CD4-positive, CD25-positive, alpha-beta regulatory T cell (primary cell): ENCODE results near the gene MYADML2. TPM values are rescaled to one million over a fixed set of nuclear protein-coding genes. Genes with fewer than 3 reads are reported as not detected.
A peak's percentile ranks its signal among the peaks of the same experiment; 100 is the strongest.

Experiments
- ATAC-seq, 2 donors: fragments of 150-1000 bp; cut with Tn5 transposase; one replicate each; pipeline ENCODE4 v1.10.0; 2021; ENCODE audit warnings: low read depth in 2 of 2, moderate number of reproducible peaks in 2 of 2, moderate library complexity in 1 of 2
- DNase-seq, 3 donors: peaks; one replicate each; pipeline versions ENCODE4 v3.0.0 to v3.0.0-alpha.2; 2012 to 2022; ENCODE audit warnings: mixed read lengths in 1 of 3
- H3K27ac ChIP-seq: one replicate; pipeline ENCODE4 v1.7.0; 2013; ENCODE audit warnings: mild to moderate bottlenecking, low read length; ENCODE audit not compliant: insufficient read depth, poor library complexity, severe bottlenecking
- H3K27me3 ChIP-seq: one replicate; pipeline ENCODE4 v1.7.0; 2013; ENCODE audit warnings: low read length; ENCODE audit not compliant: control insufficient read depth, insufficient read depth
- H3K36me3 ChIP-seq: one replicate; pipeline ENCODE4 v1.7.0; 2013; ENCODE audit warnings: mild to moderate bottlenecking, low read length, moderate library complexity; ENCODE audit not compliant: control insufficient read depth, insufficient read depth
- H3K4me1 ChIP-seq: 2 replicates; pipeline ENCODE4 v1.7.0; 2013; ENCODE audit warnings: mild to moderate bottlenecking, low read length; ENCODE audit not compliant: insufficient read depth, control insufficient read depth, poor library complexity, severe bottlenecking
- H3K4me3 ChIP-seq: one replicate; pipeline ENCODE4 v1.7.0; 2013; ENCODE audit warnings: low read depth, mild to moderate bottlenecking, low read length, moderate library complexity
- H3K9me3 ChIP-seq, 2 experiments: 1 replicate in 1 of 2; 2 replicates in 1 of 2; pipeline ENCODE4 v1.7.0; 2013; ENCODE audit warnings: low read length in 2 of 2, mild to moderate bottlenecking in 1 of 2, moderate library complexity in 1 of 2; ENCODE audit not compliant: control insufficient read depth in 2 of 2
- H3K27ac Mint-ChIP-seq, 3 donors: one replicate each; pipeline ENCODE4 v1.8.0; 2020 to 2022; ENCODE audit warnings: mild to moderate bottlenecking in 3 of 3, mixed read lengths in 3 of 3, moderate library complexity in 2 of 3
- H3K27me3 Mint-ChIP-seq: one replicate; pipeline ENCODE4 v1.8.0; 2022; ENCODE audit warnings: mild to moderate bottlenecking, mixed read lengths
- H3K36me3 Mint-ChIP-seq: one replicate; pipeline ENCODE4 v1.8.0; 2020; ENCODE audit warnings: mixed read lengths
- H3K4me1 Mint-ChIP-seq, 4 donors: one replicate each; pipeline ENCODE4 v1.8.0; 2020 to 2022; ENCODE audit warnings: mixed read lengths in 4 of 4, mild to moderate bottlenecking in 1 of 4
- H3K4me3 Mint-ChIP-seq, 4 donors: one replicate each; pipeline ENCODE4 v1.8.0; 2020 to 2022; ENCODE audit warnings: mild to moderate bottlenecking in 4 of 4, mixed read lengths in 4 of 4, moderate library complexity in 3 of 4
- H3K9me3 Mint-ChIP-seq, 7 donors: one replicate each; pipeline ENCODE4 v1.8.0; 2020 to 2022; ENCODE audit warnings: mixed read lengths in 7 of 7, mild to moderate bottlenecking in 3 of 7, moderate library complexity in 2 of 7
- polyA plus RNA-seq, 4 donors: library from polyadenylated mRNA; unstranded; fragments of 300-500 nt; fragmentation: Illumina TruSeq; gene quantifications; one replicate each; pipeline ENCODE4 v1.2.3, GENCODE V29; 2021
- total RNA-seq: library from RNA; stranded (reverse); gene quantifications from one replicate; pipeline ENCODE4 v1.2.3, GENCODE V29; 2022

The MYADML2 gene
- total and polyA plus RNA-seq, 5 donors from 2014 or later: not detected

DNA sequence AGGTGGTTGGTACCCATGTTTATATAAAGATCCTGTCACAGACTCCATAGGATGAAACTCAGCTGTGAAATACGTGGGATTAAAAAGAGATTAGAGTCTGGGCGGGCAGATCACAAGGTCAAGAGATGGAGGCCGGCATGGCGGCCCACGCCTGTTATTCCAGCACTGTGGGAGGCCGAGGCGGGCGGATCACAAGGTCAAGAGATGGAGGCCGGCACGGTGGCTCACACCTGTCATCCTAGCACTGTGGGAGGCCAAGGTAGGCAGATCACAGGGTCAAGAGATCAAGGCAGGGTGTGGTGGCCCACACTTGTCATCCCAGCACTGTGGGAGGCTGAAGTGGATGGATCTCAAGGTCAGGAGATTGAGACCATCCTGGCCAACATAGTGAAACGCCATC lies 51.6 kb downstream of the MYADML2 start:
- Histone ChIP-seq H3K36me3 (peaks cover 44% of the 10 kb centered on the region), H3K27ac (no peak overlapping the region), H3K9me3 (no peaks in the 10 kb centered on the region), H3K27me3 (no peaks in the 10 kb centered on the region), H3K4me1 (peaks cover 11% of the 10 kb centered on the region), H3K4me3 (no peak overlapping the region)
- H3K4me1 Mint-ChIP-seq: peaks cover 0 to 15% (median 0%) of the 10 kb centered on the region in 4 donors
- H3K9me3 Mint-ChIP-seq: no peaks in the 10 kb centered on the region
- H3K27ac Mint-ChIP-seq: peak overlapping the region in 1 of 3 donors; percentile 60
- ATAC-seq (no peak), DNase-seq (no peak)
- peak overlapping the region in 2 of 4 donors; percentile 4 to 29 for H3K4me3 Mint-ChIP-seq
- no peaks in the 10 kb centered on the region for H3K27me3 Mint-ChIP-seq
- peaks cover 15% of the 10 kb centered on the region for H3K36me3 Mint-ChIP-seq

- Mint-ChIP-seq H3K27me3 (no peaks in the 10 kb centered on the region), H3K36me3 (peaks cover 14% of the 10 kb centered on the region), H3K27ac (peak overlapping the region; percentile 94 to 99 (median 98)), H3K4me3 (peak overlapping the region; percentile 93 to 97 (median 96)), H3K9me3 (no peaks in the 10 kb centered on the region), H3K4me1 (peaks cover 0 to 30% (median 1%) of the 10 kb centered on the region in 4 donors)
- no peak for ATAC-seq
- Histone ChIP-seq H3K27me3 (no peaks in the 10 kb centered on the region), H3K9me3 (no peaks in the 10 kb centered on the region), H3K36me3 (peaks cover 45% of the 10 kb centered on the region), H3K4me1 (peaks cover 22% of the 10 kb centered on the region), H3K4me3 (no peak overlapping the region), H3K27ac (peak overlapping the region; percentile 85)
- DNase-seq: no peak
Measured at GRCh38 chr17:81891303-81891552, 55.8 kb downstream of the MYADML2 start.

GRCh38 chr17:81890447-81891302 lies 56.4 kb downstream of the MYADML2 start:
- Mint-ChIP-seq H3K9me3 (no peaks in the 10 kb centered on the region), H3K4me1 (peaks cover 0 to 31% (median 2%) of the 10 kb centered on the region in 4 donors), H3K27ac (peak overlapping the region; percentile 83 to 94 (median 93)), H3K27me3 (no peaks in the 10 kb centered on the region), H3K4me3 (peak overlapping the region; percentile 86 to 96 (median 91)), H3K36me3 (peaks cover 16% of the 10 kb centered on the region)
- ATAC-seq (no peak), DNase-seq (peak in 2 of 3 donors; percentile 16 to 52)
- peak overlapping the region; percentile 65 for H3K4me3 ChIP-seq
- H3K27me3 ChIP-seq: no peaks in the 10 kb centered on the region
- H3K4me1 ChIP-seq: peaks cover 22% of the 10 kb centered on the region
- peak overlapping the region; percentile 85 for H3K27ac ChIP-seq
- no peaks in the 10 kb centered on the region for H3K9me3 ChIP-seq
- H3K36me3 ChIP-seq: peaks cover 49% of the 10 kb centered on the region

Other genes starting within 250 kb of the MYADML2 start
- 18.5 TPM for gene MRPL12, start 243.9 kb downstream of the MYADML2 start, total RNA-seq
- gene MRPL12, start 243.9 kb downstream of the MYADML2 start, polyA plus RNA-seq: 10 to 100 TPM; 45.1 to 49.2 (median 47.2) TPM
- gene SLC25A10, start 234.9 kb downstream of the MYADML2 start, total RNA-seq: 2.5 TPM
- gene SLC25A10, start 234.9 kb downstream of the MYADML2 start, polyA plus RNA-seq: 1 to 10 TPM; 3.4 to 4.3 (median 3.7) TPM
- gene GCGR, start 143.1 kb downstream of the MYADML2 start, total RNA-seq: not detected
- gene GCGR, start 143.1 kb downstream of the MYADML2 start, polyA plus RNA-seq: not detected
- 59.9 TPM for gene MCRIP1, start 113.9 kb downstream of the MYADML2 start, total RNA-seq
- 10 to 100 TPM; 58.1 to 93.2 (median 77.1) TPM for gene MCRIP1, start 113.9 kb downstream of the MYADML2 start, polyA plus RNA-seq
- gene PPP1R27, start 112.2 kb downstream of the MYADML2 start, total RNA-seq: not detected
- gene PPP1R27, start 112.2 kb downstream of the MYADML2 start, polyA plus RNA-seq: not detected
- 231 TPM for gene P4HB, start 86.7 kb downstream of the MYADML2 start, total RNA-seq
- gene P4HB, start 86.7 kb downstream of the MYADML2 start, polyA plus RNA-seq: 100 to 1,000 TPM; 186 to 216 (median 207) TPM
- gene ARHGDIA, start 75.9 kb downstream of the MYADML2 start, total RNA-seq: 578 TPM
- gene ARHGDIA, start 75.9 kb downstream of the MYADML2 start, polyA plus RNA-seq: 100 to 1,000 TPM in 2 of 4 donors, 10 to 100 TPM in 2; 91.4 to 141 (median 99.4) TPM
- gene ALYREF, start 55.6 kb downstream of the MYADML2 start, total RNA-seq: 90.9 TPM
- 10 to 100 TPM; 24.8 to 57.6 (median 39.6) TPM for gene ALYREF, start 55.6 kb downstream of the MYADML2 start, polyA plus RNA-seq
- gene ANAPC11, start 55.5 kb downstream of the MYADML2 start, total RNA-seq: 44.4 TPM
- gene ANAPC11, start 55.5 kb downstream of the MYADML2 start, polyA plus RNA-seq: 100 to 1,000 TPM; 262 to 331 (median 290) TPM
- gene NPB, start 45.0 kb downstream of the MYADML2 start, total RNA-seq: not detected
- gene NPB, start 45.0 kb downstream of the MYADML2 start, polyA plus RNA-seq: under 1 TPM in 1 of 4 donors, not detected in 3; 0.10 TPM
- gene PCYT2, start 35.8 kb downstream of the MYADML2 start, total RNA-seq: 28.6 TPM
- 10 to 100 TPM; 25.6 to 30.9 (median 26.8) TPM for gene PCYT2, start 35.8 kb downstream of the MYADML2 start, polyA plus RNA-seq
- 78.1 TPM for gene SIRT7, start 29.1 kb downstream of the MYADML2 start, total RNA-seq
- gene SIRT7, start 29.1 kb downstream of the MYADML2 start, polyA plus RNA-seq: 10 to 100 TPM; 35.9 to 43.8 (median 41.7) TPM
- 14.3 TPM for gene MAFG, start 19.5 kb downstream of the MYADML2 start, total RNA-seq
- gene MAFG, start 19.5 kb downstream of the MYADML2 start, polyA plus RNA-seq: 1 to 10 TPM; 2.2 to 3.0 (median 2.6) TPM
- 1.1 TPM for gene PYCR1, start 9.9 kb downstream of the MYADML2 start, total RNA-seq
- 1 to 10 TPM in 2 of 4 donors, under 1 TPM in 2; 0.54 to 2.2 (median 1.1) TPM for gene PYCR1, start 9.9 kb downstream of the MYADML2 start, polyA plus RNA-seq
- not detected for gene NOTUM, start 14.0 kb upstream of the MYADML2 start, total RNA-seq
- under 1 TPM in 2 of 4 donors, not detected in 2; 0.09 to 0.17 TPM for gene NOTUM, start 14.0 kb upstream of the MYADML2 start, polyA plus RNA-seq
- 41.4 TPM for gene ASPSCR1, start 30.4 kb upstream of the MYADML2 start, total RNA-seq
- 10 to 100 TPM; 25.2 to 29.4 (median 28.2) TPM for gene ASPSCR1, start 30.4 kb upstream of the MYADML2 start, polyA plus RNA-seq
- 31.4 TPM for gene CENPX, start 75.6 kb upstream of the MYADML2 start, total RNA-seq
- gene CENPX, start 75.6 kb upstream of the MYADML2 start, polyA plus RNA-seq: 10 to 100 TPM; 43.8 to 66.4 (median 65.0) TPM
- gene LRRC45, start 76.1 kb upstream of the MYADML2 start, total RNA-seq: 16.6 TPM
- 1 to 10 TPM; 3.9 to 7.7 (median 6.0) TPM for gene LRRC45, start 76.1 kb upstream of the MYADML2 start, polyA plus RNA-seq
- 3.6 TPM for gene RAC3, start 84.4 kb upstream of the MYADML2 start, total RNA-seq
- under 1 TPM in 1 of 4 donors, not detected in 3; 0.26 TPM for gene RAC3, start 84.4 kb upstream of the MYADML2 start, polyA plus RNA-seq
- gene DCXR, start 90.5 kb upstream of the MYADML2 start, total RNA-seq: 96.9 TPM
- 100 to 1,000 TPM; 125 to 150 (median 131) TPM for gene DCXR, start 90.5 kb upstream of the MYADML2 start, polyA plus RNA-seq
- 35.1 TPM for gene RFNG, start 104.6 kb upstream of the MYADML2 start, total RNA-seq
- gene RFNG, start 104.6 kb upstream of the MYADML2 start, polyA plus RNA-seq: 1 to 10 TPM; 3.2 to 5.6 (median 4.4) TPM
- 87.5 TPM for gene GPS1, start 104.7 kb upstream of the MYADML2 start, total RNA-seq
- 100 to 1,000 TPM; 128 to 170 (median 162) TPM for gene GPS1, start 104.7 kb upstream of the MYADML2 start, polyA plus RNA-seq
- gene DUS1L, start 118.6 kb upstream of the MYADML2 start, total RNA-seq: 128 TPM
- 10 to 100 TPM; 49.3 to 91.5 (median 62.3) TPM for gene DUS1L, start 118.6 kb upstream of the MYADML2 start, polyA plus RNA-seq
- 153 TPM for gene FASN, start 151.0 kb upstream of the MYADML2 start, total RNA-seq
- under 1 TPM; 0.23 to 0.93 (median 0.59) TPM for gene FASN, start 151.0 kb upstream of the MYADML2 start, polyA plus RNA-seq